VCaP (cell line): ENCODE measurements around the gene CEMIP.

Experiments used
- H3K27ac ChIP-seq: fragments of 450-650 bp; 2 replicates; pipeline ENCODE4 v1.5.1; 2017
- TF ChIP-seq, protein P1 (sequence below): fragments of 450-650 bp; conservative IDR thresholded peaks from 2 replicates; pipeline ENCODE4 v1.5.1; 2017; ENCODE audit warnings: mild to moderate bottlenecking, moderate library complexity

The CEMIP gene

DNA sequence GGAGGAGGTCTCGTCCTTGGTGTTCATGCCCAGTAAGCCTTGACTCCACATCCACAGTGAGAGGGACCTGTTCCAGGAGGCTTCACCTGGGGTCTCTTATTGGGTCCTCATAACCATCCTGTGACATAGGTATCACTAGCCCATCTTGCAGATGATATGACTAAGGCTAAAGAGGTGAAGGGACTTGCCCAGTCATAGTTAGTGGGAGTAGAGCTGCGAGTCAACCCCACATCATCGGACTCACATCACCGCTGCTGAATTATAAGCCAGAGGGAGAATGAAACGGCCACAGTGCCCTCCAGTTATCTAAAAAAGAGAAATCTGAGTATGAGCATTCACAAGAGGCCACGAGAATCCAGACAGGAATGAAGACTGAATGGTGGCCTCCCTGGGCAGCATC, 144.5 kb downstream of the CEMIP start:
- no peak overlapping the region for H3K27ac ChIP-seq
- TF ChIP-seq, protein P1, sequence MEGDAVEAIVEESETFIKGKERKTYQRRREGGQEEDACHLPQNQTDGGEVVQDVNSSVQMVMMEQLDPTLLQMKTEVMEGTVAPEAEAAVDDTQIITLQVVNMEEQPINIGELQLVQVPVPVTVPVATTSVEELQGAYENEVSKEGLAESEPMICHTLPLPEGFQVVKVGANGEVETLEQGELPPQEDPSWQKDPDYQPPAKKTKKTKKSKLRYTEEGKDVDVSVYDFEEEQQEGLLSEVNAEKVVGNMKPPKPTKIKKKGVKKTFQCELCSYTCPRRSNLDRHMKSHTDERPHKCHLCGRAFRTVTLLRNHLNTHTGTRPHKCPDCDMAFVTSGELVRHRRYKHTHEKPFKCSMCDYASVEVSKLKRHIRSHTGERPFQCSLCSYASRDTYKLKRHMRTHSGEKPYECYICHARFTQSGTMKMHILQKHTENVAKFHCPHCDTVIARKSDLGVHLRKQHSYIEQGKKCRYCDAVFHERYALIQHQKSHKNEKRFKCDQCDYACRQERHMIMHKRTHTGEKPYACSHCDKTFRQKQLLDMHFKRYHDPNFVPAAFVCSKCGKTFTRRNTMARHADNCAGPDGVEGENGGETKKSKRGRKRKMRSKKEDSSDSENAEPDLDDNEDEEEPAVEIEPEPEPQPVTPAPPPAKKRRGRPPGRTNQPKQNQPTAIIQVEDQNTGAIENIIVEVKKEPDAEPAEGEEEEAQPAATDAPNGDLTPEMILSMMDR: no peak

- TF ChIP-seq, protein P1: no peak
Measured at GRCh38 chr15:80924278-80924677, 145.1 kb downstream of the CEMIP start.

GRCh38 chr15:80925597-80926059, 146.5 kb downstream of the CEMIP start:
- H3K27ac ChIP-seq: no peak overlapping the region
- TF ChIP-seq, protein P1: no peak

More at GRCh38 chr15:80924278-80924677, 145.1 kb downstream of the CEMIP start:
- H3K27ac ChIP-seq: no peak overlapping the region

GRCh38 chr15:80926126-80926525, 147.0 kb downstream of the CEMIP start:
- no peak overlapping the region for H3K27ac ChIP-seq
- TF ChIP-seq, protein P1: no peak

DNA sequence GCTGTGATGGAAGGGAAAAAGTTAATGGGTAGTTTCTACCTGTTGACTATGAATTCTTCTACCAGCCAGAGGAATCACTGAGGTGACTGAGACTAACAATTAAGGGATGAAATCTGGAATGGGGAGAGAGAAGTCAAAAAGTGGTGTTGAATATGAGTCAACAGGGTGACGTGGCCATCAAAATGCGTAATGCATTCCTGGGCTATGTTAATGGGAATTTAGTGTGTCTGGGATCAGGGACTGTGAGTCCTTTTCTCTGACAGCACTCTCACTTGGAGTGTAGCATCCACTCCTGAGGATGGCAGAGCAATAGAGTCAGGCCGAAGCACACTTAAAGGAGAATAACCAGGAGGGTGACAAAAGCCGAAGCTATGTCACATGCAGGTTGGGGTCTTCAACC, 150.1 kb downstream of the CEMIP start:
- no peak overlapping the region for H3K27ac ChIP-seq
- TF ChIP-seq, protein P1: no peak

DNA sequence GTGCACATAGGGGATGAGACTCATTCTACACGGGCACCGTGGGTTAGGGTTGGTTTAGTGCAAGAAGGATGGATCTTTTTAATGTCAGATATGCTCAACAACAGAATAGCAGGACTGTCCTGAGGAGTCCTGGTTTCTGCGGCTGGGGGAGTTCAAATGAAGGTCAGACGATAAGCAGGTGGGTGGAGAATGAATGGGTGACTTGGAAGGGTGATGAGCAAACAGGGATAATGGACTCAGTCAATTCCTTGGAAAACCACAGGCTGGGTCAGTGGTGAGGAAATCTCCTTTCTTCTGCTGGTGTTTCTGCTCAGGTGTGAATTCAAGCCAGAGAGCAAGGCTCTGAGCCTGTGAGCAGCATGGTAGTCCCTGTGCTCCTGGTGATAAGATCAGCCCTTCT, 150.5 kb downstream of the CEMIP start:
- H3K27ac ChIP-seq: no peak overlapping the region
- TF ChIP-seq, protein P1: no peak

DNA sequence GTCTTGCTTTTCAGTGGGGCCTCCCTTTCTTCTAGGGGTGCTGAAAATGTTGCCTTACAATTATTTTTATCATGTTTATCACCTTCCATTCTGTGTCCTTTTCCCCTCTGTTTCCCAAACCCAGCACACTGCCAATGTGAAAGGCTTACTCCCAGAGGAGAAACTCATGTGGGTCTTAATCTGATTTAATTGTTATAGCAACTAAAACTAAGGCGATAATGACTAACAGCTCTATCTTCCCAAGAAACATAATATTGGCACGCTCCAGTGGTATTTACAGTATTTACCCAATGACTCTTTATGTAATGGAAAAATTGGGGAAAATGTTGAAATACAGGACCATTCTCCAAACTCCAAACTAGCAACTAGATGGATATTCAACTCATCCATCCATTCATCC, 152.0 kb downstream of the CEMIP start:
- no peak overlapping the region for H3K27ac ChIP-seq
- TF ChIP-seq, protein P1: no peak
